ENCODE data around the gene PLD5. TPM values are rescaled to one million over a fixed set of nuclear protein-coding genes. Genes with fewer than 3 reads are reported as not detected.
"Not testable (repeated sequence)": the region's sequence is repeated elsewhere in the genome, so short reads cannot be mapped to it uniquely, and the experiment has no call there.

Gene PLD5
- total RNA-seq, 2 donors from 2014 or later, result 5.2 to 7.4 TPM

DNA sequence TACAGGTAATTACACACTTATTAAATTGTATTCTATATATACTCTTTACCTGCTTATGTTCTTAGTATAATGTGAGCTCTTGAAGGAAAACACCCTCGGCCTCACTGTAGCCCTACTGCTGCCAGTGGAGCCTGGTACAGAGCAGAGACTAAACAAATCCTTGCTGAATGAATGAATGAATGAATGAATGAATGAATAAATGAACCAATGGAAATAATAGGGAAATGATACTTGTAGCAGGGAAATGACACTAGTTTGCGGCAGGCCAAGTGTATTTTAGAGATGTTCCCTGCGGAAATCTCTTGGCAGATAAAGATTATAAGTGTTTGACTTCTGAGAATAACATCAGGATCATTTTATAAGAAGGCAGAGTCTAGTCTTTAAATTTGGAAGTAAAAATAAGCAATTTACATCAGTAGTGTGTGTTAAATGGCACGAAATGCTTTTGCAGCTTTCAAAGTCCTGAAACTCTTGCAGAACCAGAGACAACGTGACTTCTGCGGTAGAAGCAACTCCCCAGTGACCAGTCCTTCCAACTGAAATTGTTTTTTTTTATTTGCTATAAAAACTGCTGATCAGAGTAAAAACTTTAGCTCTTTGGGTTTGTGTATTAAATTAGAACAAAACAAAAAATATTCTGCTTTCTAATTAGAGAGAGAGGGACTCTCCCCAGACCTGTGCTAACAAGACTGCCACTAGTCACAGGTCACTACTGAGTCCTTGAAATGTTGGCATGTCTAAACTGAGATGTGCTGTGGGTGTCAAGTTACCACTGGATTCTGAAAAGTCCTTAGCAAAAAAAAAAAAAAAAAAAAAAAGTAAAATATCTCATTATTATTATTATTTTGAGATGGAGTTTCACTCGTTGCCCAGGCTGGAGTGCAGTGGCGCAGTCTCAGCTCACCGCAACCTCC, 326.3 kb downstream of the PLD5 start:
- DNase-seq (ENCODE audit: low spot score), result no peak
- intact Hi-C loops (cut with DNase I), result no loop called here

DNA sequence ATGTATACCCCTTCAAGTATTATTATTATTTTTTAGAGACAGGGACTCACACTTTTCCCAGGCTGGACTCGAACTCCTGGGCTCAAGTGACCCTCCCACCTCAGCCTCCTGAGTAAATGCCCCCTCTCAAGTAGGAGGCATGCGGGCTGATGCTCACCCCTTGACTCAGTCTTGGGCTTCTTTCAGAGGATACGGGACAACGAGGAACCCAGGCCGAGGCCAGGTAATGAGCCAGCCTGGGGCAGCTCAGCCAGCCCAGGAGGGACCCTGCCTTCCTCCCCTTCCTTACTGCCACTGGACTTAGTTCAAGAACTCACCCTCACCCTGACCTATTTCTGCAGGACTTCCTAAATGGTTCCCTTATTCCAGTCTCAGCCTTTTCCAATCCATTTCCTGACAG, 327.6 kb downstream of the PLD5 start:
- intact Hi-C loops (cut with DNase I), result no loop called here

DNA sequence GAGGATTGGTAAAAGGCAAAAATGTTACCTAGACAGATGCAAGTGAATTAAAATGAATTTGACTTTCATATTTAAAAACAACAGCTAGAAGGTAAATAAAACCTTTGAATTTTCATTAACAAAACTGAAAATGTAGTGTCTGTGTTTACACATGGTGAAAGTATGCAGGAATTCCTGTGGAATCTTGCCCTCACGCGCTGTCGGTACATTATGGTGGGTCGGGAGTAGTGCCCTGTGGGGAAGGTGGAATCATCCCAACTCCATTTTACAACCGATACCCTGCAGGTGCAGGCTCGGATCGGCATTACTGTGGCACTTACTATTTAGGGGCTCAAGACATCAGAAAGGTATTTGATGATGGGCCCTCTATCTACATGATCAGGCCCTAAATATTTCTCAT, 328.4 kb downstream of the PLD5 start:
- DNase-seq (ENCODE audit: low spot score), result no peak
- intact Hi-C loops (cut with DNase I), result no loop called here

More for the DNA sequence above, 327.6 kb downstream of the PLD5 start:
- DNase-seq (ENCODE audit: low spot score), result no peak

DNA sequence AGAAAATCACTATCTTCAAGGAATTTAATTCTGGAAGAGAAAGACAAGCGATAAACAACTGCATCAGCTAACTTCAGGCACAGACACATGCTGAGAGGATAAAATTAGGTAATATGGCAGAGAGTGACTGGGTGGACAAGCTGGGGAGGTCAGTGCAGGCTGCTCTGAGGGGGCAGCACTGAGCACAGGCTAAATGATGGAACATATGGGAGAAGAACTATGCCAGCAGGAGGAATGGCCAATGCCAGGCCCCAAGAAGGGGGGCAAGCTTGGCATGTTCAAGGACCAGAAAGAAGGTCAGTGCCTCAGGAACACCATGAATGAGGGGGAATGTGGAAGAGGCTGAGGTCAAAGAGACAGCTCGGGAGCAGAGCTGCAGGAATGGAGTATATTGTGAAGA, 334.9 kb downstream of the PLD5 start:
- DNase-seq (ENCODE audit: low spot score), result no peak
- intact Hi-C loops (cut with DNase I), result loop anchor here in 1 of 2 donors (5.0 kb wide), 1 partner anchor 1198 kb away; no protein-coding TSS in a partner anchor

DNA sequence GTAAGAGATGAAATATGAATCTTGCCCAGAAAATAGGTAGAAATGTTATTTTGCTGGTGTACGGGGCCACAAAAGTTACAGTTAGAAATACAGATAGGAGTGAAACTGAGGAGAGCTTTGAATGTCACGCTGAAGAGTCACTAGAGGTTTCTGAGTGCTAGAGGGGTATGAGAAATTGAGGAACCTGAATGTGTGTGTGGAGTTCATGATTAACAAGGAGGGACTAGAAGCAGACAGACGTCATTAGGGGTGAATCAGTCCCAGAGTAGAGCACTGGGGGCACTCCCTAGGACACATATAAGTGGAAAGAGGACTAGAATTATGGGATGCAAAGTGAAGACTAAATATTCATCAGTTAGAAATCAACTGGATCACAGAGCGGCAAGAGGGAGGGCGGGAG, 336.7 kb downstream of the PLD5 start:
- intact Hi-C loops (cut with DNase I), result loop anchor here in 1 of 2 donors (5.0 kb wide), 1 partner anchor 1199 kb away; no protein-coding TSS in a partner anchor
- DNase-seq (ENCODE audit: low spot score), result no peak

DNA sequence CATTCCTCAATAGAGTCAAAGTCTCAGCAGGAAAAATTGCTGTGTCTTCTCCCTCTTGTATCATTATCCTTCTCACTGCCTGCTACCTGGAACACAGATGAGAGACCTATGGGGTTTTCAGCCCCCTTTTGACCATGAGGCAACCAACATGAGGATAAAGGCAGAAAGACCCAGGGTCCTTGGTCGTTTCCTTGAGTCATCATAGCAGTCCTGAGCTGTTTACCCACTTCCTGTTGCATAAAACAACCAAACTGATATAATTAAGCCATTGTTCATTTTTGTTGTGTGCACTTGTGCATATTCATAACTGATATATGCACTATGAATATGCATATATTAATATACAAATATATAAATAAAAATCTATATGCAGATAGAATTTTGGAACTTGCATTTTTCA, 337.3 kb downstream of the PLD5 start:
- DNase-seq (ENCODE audit: low spot score), result no peak
- intact Hi-C loops (cut with DNase I), result loop anchor here in 1 of 2 donors (5.0 kb wide), 1 partner anchor 1200 kb away; no protein-coding TSS in a partner anchor

DNA sequence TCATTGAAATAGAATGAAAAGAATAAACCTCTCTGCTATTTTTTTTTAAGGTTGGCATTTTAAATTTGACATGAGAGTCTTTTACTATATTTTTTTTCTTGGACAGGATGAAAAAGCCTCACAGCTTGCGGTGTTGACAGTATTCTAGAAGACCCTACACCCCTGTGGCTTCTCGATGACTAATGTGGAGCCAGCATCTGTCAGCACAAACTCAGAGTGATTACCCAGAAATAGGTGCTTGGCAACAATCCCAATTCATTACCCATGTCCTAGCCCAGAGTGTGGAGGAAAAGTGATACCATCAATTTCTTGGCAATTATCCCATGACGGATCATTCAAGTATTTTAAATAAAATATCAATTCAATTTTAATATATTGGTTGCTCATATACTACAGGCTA, 338.8 kb downstream of the PLD5 start:
- DNase-seq (ENCODE audit: low spot score), result no peak
- intact Hi-C loops (cut with DNase I), result loop anchor here in 1 of 2 donors (5.0 kb wide), 1 partner anchor 1202 kb away; no protein-coding TSS in a partner anchor

DNA sequence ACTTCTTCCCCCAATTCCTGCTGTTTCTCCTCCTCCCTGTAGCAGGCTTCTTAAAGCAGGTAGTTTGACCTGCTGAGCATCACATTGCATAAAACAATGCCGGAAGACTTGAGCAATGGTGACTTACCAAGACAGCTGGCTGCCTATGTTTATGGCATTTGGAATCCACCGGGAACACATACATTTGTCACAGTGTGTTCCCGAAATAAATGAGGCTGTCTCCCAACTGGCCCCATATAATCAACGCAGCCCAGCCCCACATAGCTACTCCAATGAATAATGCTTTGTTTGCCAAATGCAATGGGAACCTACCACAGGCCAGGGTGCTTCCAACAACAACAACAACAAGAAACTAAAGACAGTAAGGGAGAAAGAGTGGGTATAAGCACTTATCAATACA, 339.5 kb downstream of the PLD5 start:
- DNase-seq (ENCODE audit: low spot score), result no peak
- intact Hi-C loops (cut with DNase I), result loop anchor here in 1 of 2 donors (5.0 kb wide), 1 partner anchor 1202 kb away; no protein-coding TSS in a partner anchor

DNA sequence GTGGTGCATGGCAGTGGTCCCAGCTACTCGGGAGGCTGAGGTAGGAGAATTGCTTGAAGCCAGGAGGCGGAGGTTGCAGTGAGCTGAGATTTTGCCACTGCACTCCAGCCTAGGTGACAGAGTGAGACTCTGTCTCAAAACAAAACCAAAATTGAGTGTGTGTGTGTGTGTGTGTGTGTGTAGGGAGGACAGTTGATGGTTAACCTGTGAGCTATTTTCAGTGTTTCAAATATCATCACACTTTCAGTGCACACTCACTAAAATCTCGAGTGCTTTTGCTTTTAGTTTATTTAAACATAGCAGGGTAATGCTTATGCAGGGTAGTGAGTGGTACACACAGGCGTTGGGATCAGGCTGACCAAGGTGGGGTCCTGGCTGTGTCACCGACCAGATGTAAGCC, 344.7 kb downstream of the PLD5 start:
- DNase-seq (ENCODE audit: low spot score); intact Hi-C loops (cut with DNase I): not testable (repeated sequence)

DNA sequence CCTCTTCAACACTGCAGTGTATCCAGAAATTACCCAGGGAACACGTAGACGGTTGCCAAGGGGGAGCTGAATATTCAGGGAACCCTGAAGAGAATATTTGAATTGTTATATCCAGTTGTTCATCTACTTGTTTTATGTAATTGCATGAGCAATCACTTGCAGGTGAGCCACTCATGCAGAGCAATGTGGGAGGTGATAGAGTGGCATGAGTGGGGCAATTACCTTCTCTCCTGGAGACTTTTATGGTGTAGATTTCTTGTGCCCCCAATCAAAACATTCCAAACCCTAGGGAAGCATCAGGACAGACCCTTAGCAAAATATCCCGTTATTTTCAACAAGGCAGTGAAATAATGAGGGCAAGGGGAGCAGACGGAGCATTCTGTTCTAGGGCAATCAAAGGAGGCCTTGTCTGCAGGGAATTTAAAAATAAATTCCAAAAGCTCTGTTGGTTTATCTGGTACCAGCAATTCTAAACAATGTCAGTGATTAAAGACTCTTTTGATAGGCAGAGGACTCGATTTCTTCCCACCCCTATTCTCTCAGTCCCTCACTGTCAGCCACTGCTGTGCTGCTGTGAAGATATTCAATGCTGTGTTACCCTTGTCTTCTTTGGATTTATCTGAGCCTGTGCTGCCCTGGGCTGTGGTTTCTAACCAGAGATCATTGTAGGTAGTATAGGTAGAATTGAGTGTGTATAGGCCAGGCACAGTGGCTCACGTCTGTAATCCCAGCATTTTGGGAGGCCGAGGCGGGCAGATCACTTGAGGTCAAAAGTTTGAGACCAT, 345.4 kb downstream of the PLD5 start:
- intact Hi-C loops (cut with DNase I), result no loop called here
- no peak for DNase-seq (ENCODE audit: low spot score)

DNA sequence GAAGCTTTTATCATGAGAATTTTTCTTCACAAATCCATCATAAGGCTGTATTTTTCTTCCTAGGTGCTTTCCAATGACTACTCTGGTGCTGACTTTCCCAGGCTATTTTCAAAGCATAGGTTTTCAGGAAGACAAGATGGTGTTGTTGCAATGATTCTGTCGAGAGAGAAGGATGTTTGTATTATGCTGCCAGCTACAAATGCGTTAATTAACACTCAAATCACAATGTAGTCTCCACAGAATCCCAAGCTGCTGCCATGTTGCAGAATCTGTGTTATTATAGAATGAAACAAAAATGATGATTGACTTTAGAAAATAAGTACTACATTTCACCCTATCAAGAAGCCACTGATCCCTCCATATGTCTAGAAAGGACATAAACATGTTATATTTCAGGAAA, 346.1 kb downstream of the PLD5 start:
- no peak for DNase-seq (ENCODE audit: low spot score)
- intact Hi-C loops (cut with DNase I), result no loop called here

DNA sequence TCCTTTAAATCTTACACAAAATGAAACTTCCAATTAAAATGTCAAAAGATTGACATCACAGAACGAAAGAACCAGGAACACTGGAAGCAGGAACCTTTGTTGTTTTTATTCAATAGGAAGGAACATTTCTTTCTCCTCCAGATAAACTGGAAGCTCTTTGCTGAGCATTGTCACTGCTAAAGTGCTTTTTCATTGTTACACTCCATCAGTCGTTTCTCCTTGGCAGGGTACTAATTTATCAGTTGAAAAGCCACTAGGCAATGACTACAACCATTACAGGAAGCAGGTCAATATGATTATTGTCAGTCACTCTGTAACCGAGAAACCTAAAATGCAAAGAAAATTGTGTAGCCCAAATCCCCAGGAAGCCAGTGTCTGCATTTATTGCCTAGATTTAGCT, 362.4 kb downstream of the PLD5 start:
- intact Hi-C loops (cut with DNase I), result no loop called here
- no peak for DNase-seq (ENCODE audit: low spot score)

DNA sequence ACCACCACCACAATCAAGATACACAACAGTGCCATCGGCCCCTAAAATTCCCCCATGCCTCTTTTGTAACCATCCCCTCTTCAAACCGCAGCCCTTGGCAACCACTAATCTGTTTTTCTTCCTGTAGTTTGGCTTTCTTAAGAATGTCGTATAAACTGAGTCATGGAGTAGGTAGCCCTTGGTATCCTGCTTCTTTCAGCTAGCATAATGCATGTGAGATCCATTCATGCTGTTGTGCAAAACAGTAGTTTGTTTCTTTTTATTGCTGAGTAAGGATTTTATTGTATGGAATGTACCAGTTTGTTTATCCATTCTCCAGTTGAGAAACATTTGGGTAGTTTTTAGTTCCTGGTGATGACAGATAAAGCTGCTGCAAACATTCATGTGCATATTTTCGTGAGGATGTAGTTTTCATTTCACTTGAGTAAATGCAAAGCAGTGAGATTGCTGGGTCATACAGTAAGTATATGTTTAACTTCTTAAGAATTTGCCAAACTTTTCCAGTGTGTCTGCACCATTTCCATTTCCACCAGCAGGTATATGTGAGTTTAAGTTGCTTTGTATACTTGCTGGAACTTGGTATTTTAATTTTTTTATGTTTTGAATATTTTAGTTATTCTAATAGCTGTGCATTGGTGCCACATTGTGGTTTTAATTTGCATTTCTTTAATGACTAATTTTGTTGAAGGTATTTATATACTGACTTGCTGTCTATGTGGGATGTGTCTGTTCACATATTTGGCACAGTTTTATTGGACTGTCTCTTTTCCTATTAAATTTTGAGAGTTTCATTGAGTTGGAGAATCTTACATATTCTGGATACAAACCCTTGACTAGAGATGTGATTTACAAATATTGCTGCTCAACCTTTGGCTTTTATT, 377.2 kb downstream of the PLD5 start:
- intact Hi-C loops (cut with DNase I), result no loop called here
- no peak for DNase-seq (ENCODE audit: low spot score)

DNA sequence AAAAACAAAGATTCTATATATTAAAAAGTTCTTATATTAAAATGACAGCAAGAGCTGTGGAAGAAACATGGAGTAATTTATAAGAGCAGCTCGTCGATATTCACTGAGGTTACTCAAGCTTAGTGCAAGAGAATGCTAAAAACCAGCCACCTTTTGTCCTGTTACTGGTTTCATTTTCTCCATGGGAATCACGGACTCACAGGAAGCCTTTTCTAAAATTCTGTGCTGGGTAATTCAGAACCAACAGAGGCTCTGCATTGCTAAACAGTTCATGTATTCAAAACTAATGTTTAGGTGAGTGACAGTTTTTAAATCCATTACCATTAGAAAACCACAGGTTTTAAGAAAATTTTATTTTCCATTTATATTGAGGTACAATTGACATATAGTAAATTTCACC, 377.8 kb downstream of the PLD5 start:
- intact Hi-C loops (cut with DNase I), result no loop called here

DNA sequence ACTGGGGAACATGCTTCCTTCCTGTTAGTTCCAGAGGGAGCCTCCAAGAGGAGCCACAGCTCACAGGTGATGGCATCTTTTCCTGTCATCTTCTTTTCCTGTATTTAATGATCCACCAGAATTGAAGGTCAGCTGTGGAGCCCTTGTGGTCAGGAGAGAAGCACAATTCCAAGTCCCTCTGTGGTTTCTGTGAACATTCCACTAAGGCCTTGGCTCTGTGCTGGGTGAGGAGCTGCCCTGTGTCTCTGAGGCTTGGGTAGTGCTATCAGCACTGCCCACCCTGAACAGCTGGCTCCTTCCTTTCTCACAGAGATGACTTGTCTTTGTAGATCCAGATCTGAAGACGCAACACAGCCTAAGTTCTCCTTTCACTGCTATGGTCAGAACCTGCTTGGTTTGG, 383.7 kb downstream of the PLD5 start:
- intact Hi-C loops (cut with DNase I), result no loop called here
- no peak for DNase-seq (ENCODE audit: low spot score)

More for the DNA sequence above, 377.8 kb downstream of the PLD5 start:
- DNase-seq (ENCODE audit: low spot score), result no peak

DNA sequence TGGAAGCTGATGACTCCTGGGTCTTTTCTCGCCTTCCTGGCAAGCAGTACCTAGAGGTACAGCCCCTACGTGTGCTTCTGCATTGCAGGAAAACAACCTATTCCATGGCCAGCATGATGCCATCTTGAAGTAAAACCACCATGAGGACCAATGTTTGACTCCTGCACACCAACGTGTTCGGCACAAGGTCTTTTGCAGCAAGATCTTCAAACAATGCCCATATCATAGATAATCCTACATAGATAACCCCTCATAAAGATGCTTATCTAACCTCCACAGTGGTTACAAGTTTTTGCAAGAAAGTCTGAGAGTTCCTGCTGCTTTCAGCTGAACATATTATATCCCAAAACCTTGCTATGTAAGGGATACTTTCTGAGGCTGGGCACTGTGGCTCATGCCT, 384.5 kb downstream of the PLD5 start:
- DNase-seq (ENCODE audit: low spot score), result no peak
- intact Hi-C loops (cut with DNase I), result no loop called here

DNA sequence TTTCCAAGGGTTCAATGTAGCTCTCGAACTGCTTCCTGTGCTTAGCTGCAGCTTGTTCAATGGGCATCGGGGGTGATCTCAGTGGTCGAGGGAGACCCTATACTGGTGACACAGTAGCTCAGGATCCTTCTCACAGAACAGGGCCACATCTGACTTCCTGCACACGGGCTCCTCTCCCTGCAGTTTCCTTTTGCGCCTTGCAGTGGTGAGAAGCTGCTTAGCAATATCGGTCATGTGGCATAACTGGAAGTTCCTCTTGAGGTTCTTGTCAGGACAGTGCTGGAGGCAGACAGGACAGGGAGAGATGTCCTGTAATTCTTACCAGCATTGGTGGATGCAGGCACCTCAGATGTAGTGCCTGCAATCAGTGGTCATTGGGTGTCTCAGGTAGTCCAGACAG, 385.1 kb downstream of the PLD5 start:
- DNase-seq (ENCODE audit: low spot score), result no peak
- intact Hi-C loops (cut with DNase I), result no loop called here

DNA sequence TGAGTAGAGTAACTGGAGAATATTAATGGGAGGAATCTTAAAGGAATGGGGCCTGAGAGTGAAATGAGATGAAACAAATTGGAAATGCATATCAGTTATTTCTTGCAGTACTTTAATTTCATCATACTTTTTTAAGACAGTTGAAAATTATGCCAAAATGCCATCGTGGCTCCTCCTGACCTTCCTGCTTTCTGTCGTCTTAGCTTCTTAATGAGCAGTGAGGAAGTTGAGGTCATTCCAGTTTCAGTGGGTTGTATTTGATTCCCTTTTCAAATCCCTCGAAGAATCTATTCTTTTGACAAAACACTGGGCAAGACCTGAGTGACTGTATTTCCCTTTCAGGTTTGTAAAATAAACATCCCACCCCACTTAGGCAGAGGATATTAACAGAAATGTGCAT, 390.7 kb downstream of the PLD5 start:
- no peak for DNase-seq (ENCODE audit: low spot score)
- intact Hi-C loops (cut with DNase I), result loop anchor here in 1 of 2 donors (5.0 kb wide), 1 partner anchor 721 kb away; no protein-coding TSS in a partner anchor

DNA sequence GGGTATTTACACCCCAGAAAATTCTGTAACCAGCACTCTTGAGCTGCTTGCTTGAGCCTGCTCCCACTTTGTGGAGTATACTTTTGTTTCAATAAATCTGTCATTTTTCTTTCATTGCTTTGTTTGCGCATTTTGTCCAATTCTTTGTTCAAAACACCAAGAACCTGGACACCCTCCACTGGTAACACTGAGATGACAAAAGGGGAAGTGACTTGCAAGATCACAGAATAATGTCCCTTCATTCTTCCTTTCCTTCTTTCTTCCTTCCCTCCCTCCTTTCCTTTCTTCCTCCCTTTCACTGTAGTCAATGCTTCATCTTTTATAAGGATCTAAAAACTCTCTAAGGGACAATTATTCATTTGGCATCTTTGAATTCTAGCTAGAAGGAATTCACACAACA, 391.1 kb downstream of the PLD5 start:
- intact Hi-C loops (cut with DNase I), result loop anchor here in 1 of 2 donors (5.0 kb wide), 1 partner anchor 721 kb away; no protein-coding TSS in a partner anchor
- DNase-seq (ENCODE audit: low spot score), result no peak
